Right ventricle myocardium inferior (tissue), 1 donor: ENCODE data around the gene SLC35D1. TPM values are rescaled to one million over a fixed set of nuclear protein-coding genes. Genes with fewer than 3 reads are reported as not detected.

Experiments
- ATAC-seq: fragments of 200-7000 bp; cut with Tn5 transposase; one replicate; pipeline ENCODE4 v1.9.1; 2020; ENCODE audit warnings: mild to moderate bottlenecking, moderate library complexity
- DNase-seq: peaks from one replicate; pipeline ENCODE4 v3.0.0; 2021; ENCODE audit errors: missing footprints
- intact Hi-C: fragments of 100-400 bp; cut with DNase I; formaldehyde crosslinking; loops from one replicate; pipeline ENCODE4 v1.11.0; 2022
- total RNA-seq: library from RNA; stranded (reverse); fragmentation: NEBNext Ultra II Directional; extraction: Animal tissue kit (Norgen Biotek cat#: 25700); gene quantifications from one replicate; pipeline ENCODE4 v1.2.1, GENCODE V29; 2021
- donor health status: DM: no; HTN: yes; CAD: no; lungs with severe emphysema.

Gene SLC35D1
- total RNA-seq, 1 donor from 2014 or later: 3.2 TPM

DNA sequence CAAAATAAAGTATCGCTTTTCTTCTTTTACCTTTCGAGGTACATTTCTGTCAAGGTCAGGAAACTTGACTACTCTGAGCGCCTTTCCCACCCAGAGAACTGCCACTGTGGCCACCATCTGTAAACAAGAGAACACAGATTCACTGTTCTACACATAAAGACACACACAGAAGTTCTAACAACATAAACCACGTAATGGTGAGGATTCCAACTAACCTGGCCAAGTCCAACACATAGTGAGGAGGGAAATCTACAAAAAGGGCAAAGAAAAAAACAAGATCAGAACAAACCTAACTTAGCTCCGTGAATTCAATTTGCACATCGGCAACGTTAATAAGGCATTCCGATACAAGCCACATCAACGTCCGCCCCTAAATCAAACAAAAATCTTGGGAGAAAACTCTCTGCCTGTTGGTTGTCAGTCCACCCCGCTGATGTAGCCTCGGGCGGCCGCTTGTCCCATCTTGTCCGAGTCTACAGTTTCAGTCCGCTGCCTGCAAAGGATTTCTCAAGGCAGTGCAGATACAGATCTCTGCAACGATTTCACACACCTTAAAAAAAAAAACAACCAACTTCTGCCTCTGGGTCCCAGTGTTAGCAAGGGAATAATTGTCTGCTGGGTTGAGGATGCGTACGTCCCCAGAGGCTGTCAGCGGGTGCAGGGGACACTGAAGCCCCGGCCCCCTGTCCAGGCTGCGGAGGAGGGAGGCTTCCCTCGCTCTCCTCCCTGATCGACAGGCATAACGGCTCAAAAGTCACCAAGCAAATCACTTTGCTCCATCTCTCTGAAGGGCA lies 1.0 kb downstream of the SLC35D1 start:
- ATAC-seq (peak; percentile 11), DNase-seq (peak; percentile 67)
- intact Hi-C loops: loop anchor here (5.0 kb wide), 3 partner anchors 51 to 126 kb away; no protein-coding TSS in a partner anchor

DNA sequence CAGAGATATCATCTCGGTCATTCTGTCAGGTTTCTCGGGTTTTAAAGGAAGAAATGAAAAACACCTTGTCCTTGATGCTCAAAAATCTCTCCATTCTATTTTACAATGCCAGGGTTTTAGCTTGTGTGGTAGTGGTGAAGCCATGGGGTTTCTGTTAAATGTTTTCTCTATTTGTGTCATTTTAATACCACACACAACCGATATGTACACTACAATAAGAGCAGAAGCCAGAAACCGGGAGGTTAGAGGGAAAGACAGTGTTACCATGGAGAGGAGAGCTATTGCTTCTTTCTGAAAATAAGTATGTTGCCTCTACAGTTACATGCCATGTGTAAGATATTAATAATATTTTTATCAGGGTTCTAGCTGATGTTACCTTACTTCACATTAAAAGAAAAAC lies 2.8 kb downstream of the SLC35D1 start:
- intact Hi-C loops: loop anchor here (5.0 kb wide), 3 partner anchors 49 to 124 kb away; no protein-coding TSS in a partner anchor
- DNase-seq (no peak), ATAC-seq (no peak)

DNA sequence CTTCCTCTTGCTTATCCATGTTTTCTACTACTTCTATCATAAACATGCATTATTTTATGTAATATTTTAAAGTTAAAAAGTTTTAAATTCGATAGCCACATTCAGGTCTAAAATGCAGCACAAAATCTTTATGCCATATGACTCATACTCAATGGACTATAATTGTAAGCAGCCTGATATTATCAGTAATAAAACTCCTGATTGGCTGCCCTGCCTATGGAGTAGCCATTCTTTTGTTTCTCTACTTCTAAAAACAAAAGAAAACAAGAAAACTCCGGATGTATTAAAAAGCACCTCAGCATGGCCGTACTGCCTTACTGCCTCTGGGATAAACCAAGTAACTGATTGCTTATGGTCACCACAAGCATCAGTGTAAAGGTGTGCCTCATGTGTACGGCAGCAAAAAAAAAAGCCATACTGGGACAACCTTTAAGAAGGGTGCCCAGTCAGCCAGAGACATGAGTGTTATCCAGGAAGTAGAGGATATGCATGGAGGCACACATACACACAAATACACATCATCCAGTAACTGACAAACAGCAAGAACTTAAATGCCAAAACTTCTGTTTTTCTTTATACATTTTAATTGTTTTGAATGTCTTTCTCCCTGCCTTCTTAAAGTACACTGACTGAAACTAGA lies 9.2 kb downstream of the SLC35D1 start:
- intact Hi-C loops: no loop called here
- no peak for ATAC-seq
- no peak for DNase-seq

DNA sequence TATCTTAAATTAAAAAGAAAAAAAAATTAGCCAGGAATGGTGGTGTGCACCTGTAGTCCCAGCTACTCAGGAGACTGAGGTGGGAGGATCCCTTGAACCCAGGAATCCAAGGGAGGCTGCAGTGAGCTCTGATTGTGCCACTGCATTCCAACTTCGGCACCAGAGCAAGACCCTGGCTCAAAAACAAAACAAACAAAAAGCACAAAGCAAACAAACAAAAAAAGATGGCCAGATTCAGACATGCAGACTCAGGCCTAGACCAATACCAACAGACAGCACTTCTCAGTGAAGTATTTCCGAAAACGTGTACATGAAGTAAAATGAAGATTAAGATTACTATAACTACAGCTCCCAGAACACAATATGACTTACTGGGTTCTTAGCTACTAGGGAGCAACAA lies 10.6 kb downstream of the SLC35D1 start:
- intact Hi-C loops: no loop called here
- ATAC-seq (no peak), DNase-seq (no peak)

DNA sequence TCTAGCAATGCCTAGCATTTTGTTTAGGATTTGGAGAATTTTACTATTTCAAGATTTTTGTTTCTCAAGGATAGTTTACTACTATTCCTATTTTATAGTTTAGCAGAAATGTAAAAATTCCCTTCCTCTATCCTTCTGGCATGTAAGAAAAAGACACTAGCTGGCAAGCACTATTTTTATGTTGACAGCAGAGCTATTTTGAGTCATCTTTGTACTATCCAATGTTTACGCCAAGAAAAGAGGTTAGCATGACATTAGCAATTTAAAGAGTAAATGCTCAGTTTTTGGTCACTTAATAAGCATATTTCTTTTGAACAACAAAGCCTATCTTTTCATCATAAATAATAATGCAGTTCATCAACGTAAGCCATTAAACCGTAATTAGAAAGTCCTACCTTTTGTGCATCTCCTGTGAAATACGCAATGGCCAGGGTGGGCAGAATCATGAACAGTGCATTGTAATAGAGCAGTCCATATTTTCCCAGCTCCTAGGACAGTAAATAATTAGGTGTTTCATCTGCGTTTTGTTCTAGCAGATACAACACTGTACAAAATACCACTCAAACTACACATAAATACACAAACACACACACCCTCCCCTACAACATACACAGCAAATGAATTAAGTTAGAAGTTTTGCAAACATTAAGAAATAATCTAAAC lies 12.0 kb downstream of the SLC35D1 start:
- intact Hi-C loops: no loop called here
- no peak for DNase-seq

DNA sequence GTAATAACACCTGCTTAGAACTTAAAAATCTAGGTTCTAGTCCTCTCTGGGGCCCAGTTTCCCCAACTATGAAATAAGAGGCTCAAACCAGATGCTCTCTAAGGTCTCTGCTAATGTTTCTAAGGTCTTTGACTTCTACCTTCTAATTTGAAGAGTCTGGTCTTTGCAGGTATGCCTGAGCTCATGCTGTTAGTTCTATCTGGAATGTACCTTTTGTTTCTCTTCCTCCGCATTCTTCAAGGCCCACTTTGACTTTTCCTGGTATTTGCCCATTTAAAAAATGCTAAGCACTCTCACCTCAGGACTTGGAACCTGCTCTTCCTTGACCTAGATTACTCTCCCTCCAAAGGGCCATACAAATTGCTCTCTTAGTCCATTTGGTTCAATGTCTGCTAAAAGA lies 13.5 kb downstream of the SLC35D1 start:
- ATAC-seq (no peak), DNase-seq (no peak)
- intact Hi-C loops: no loop called here

More for the DNA sequence above, 12.0 kb downstream of the SLC35D1 start:
- ATAC-seq: no peak

DNA sequence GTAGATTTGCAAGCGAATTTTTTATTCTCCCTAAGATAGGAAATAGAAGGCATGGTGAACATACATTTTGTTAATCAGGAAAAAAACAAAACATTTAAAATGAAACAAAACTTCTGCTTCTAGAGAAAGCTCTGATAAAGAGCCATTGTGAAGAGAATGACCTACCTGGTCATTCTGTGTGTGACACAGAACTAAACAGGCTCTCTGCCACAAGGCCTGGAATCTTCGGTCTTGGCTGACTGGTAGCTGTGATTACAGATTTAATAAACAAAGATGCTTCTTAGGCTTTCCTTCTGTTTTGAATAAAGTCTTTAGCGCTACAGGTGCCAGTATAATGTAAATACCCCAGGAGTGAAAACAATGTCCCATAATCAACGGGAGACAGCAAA lies 22.1 kb downstream of the SLC35D1 start:
- intact Hi-C loops: no loop called here
- DNase-seq (no peak), ATAC-seq (no peak)

DNA sequence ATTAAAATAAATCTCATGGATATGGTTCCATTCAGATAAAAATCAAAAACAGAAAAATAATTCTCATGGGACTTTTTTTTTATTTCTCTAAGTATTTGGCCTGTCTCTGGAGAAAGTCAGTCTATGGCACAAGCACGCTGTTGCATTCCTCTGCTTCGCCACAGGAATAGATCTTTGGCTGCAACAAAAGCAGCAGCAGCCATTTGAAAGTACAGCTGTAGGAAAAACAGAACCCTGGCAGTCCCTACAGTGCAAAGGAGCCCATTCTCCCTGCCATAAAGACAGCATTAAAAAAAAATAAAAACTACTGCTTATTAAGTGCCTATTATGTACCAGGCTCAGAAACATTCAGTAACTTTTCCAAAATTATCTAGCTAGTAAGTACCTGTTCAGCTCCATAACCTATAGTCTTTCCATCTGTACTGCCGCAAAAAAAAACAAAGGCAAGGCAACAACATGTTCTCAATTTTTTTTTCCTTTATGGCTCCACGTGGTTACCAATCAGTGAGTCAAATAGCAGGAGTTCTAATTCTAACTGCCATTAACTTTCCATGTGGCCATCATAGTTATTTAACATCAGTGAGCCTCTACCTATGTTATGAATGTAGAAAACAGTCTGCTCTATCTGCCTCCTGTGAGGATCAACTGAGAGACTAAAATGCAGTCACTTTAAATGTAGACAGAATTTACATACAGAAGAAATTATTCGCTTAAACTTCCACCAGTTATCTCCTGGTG lies 22.7 kb downstream of the SLC35D1 start:
- intact Hi-C loops: no loop called here
- no peak for DNase-seq
- peak; percentile 84 for ATAC-seq

DNA sequence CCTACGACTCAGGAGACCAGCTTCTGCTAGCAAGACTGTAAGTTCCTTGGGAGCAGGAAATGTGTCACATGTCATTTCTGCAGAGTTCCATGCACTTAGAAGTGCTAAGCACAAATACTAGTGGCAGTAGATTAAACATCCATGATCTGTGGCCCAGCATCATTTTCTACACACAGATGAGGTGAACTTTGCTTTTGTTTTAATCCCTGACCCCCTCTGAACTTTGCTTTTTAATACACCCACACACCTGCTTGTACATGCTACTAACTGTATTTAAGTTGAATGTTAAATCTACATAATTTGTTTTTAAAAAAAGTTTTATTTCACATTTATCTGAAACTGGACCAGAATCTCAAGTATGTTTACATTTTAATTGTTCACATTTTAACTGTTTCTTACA lies 24.5 kb downstream of the SLC35D1 start:
- no peak for DNase-seq
- intact Hi-C loops: no loop called here
- no peak for ATAC-seq

DNA sequence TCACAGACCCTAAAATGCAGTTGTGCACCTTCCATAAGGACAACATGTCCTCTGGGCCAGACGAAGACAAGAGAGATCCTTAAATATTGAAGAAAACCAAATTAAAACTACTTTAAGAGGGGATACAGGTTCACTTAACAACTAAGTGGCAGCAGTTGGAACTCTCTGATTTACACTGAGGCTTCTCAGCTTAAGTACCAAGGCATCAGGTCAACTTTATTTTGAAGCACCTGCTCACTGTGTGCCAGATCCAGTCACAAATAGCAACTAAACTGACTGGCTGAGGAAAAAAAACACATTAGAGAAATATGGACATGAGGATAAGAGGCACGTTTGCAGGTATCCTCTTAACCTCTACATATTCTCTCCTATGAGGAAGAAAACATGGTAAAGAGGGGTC lies 33.2 kb downstream of the SLC35D1 start:
- intact Hi-C loops: no loop called here
- DNase-seq (no peak), ATAC-seq (no peak)

DNA sequence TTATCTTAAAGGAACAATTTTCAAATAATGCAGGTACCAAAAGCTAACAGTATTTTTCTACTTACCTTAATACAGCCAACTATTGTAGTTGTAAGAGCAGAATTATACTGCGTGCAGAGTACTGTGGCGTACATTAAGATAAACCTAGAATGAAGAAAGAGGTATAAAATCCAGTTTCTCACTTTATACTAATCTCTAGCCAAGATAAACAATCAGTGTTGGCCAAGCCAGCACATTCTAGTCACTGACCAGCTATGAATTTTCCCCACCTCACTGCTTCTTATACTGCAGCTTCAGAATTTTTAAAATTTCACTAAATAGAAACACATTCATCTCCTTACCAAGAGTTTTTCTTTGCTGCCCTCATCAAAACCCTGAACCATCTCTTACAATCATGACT lies 33.6 kb downstream of the SLC35D1 start:
- intact Hi-C loops: no loop called here
- DNase-seq: no peak
- ATAC-seq: no peak

DNA sequence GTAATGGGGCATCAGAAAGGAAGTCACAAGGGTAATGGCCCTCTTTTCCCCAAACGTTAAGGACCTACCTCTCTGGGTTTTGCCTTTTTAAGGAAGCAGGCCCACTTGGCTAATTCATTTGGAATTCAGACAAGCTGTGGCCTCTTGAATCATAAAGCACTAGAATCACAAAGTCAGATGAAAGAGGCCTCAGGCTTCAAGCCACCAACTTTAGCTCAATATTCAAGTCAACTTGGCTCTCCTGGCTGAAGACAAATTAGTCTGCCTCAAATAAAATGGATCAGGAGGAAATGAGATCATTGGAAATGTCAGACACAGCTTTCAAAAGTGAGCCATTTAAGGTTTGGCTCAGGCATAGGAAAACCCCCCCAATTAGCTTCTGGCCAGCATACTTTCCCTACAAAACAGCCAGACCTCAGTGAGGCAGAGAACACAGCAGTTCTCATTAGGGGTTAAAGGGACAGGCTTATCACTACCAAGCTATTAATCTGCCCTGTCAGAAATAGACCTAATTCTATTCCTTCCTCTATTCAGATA lies 34.3 kb downstream of the SLC35D1 start:
- DNase-seq: no peak
- intact Hi-C loops: no loop called here
- ATAC-seq: peak; percentile 52

DNA sequence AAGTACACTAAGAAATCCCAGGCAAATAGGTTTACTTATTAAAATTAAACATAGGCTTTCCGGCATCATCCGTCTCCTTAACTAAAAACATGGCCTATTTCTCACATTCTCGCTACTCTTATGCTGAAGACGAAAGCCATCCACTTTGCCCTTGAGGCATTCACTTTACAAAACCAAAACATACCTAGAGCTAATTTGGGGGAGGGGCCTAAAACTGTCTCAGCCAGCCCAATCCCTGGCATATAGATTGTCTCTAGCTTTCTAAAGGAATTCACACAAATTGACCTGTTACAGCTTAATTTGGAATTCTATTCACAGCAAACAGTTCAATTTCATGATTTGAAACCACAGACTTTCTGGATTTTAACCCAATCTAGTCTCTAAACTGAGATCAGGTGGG lies 34.8 kb downstream of the SLC35D1 start:
- ATAC-seq (no peak), DNase-seq (no peak)
- intact Hi-C loops: no loop called here

DNA sequence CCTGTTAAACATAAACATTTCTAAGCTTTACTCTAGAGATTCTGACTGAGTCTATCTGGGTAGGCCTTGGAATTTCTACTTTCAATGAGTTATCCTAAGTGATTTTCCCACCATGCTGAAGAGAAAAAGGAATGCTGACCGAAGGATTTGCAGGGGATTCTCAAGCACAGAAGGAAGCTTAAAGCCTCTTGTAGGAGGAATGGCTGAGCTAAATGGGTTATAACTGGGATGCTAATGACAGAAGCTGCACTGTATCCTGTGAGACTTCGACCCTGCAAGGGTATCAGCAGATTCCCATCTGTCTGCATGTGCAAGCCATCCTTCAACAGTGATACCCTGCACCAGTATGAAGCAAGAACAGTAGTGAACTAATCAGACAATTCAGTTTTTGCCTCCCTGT lies 35.4 kb downstream of the SLC35D1 start:
- DNase-seq (no peak), ATAC-seq (no peak)
- intact Hi-C loops: no loop called here

DNA sequence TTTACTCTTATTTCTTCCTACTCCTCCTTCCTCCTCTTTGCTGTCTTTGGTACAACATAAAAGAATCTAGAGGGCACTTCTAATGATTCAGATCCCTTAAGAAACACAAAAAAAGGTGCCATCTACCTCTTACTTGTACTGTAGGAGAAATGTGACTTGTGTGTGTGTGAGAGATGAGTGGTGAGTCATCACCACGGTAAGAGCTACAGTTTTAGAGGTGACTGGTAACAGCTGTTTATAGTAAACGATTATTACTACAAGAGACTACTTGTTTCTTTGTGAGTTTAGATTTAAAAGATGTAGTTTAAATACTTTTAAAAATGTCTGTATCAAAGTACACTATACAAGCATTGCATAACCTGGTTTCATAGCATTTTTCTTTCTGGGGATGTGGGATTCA lies 40.4 kb downstream of the SLC35D1 start:
- no peak for ATAC-seq
- no peak for DNase-seq
- intact Hi-C loops: no loop called here

DNA sequence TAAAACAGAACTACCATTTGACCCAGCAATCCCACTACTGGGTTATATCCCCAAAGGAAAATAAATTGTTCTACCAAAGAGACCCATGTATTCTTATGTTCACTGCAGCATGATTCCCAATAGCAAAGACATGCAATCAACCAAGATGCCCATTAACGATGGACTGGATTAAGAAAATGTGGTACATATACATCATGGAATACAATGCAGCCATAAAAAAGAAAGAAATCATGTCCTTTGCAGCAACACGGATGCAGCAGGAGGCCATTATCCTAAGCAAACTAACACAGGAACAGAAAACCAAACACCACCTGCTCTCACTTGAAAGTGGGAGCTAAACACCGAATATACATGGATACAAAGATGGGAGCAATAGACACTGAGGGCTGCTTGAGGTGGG lies 44.2 kb downstream of the SLC35D1 start:
- DNase-seq (no peak), ATAC-seq (no peak)
- intact Hi-C loops: no loop called here

DNA sequence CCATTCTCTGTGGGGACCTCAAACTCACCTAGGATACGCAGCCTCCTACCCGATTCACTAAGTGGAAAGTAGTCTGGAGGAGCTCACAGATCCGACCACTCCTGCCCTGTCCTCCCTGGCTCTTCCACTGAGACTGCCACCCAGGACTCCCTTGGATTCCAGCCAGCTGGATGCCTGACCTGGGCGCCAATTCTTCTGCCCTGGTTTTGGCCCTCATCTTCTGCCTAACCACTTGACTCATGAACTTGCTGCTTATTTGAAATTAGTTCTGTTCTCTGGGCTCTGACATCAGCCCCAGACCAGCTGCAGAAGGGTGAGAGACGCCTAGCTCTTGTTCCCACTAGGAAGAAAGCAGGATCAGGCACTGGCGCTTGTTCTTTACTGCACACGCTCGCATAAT lies 48.9 kb downstream of the SLC35D1 start:
- DNase-seq (no peak), ATAC-seq (peak; percentile 49)
- intact Hi-C loops: no loop called here

DNA sequence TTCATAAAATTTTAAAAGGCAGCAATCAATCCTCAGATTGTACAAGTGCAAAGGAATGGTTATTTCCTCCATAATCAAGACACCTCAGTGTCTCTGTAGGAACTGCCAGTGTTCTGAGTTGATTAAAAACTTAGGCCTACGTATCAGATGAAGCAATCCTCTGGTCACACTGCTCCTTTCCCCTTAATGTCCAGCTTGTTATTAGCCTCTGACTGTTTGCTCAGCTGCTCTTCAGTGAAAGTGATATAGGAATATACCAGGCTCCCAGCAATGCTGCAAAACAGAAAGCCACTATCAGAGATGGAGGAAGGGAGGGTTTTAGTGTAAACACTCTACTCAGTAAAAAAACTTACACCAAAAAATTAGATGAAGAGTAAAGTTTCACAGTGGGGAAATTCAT lies 49.8 kb downstream of the SLC35D1 start:
- intact Hi-C loops: loop anchor here (5.0 kb wide), 1 partner anchor 48 kb away; the partner anchor contains the start of gene SLC35D1
- no peak for DNase-seq

More for the DNA sequence above, 49.8 kb downstream of the SLC35D1 start:
- ATAC-seq: no peak
